Kasumi-1 (cell line): ENCODE results near the gene PRDM12.

Source experiments
- DNase-seq, 2 experiments: peaks; one replicate each; lab custom pipeline; 2025; lab: John Stamatoyannopoulos, UW

PRDM12 gene

DNA sequence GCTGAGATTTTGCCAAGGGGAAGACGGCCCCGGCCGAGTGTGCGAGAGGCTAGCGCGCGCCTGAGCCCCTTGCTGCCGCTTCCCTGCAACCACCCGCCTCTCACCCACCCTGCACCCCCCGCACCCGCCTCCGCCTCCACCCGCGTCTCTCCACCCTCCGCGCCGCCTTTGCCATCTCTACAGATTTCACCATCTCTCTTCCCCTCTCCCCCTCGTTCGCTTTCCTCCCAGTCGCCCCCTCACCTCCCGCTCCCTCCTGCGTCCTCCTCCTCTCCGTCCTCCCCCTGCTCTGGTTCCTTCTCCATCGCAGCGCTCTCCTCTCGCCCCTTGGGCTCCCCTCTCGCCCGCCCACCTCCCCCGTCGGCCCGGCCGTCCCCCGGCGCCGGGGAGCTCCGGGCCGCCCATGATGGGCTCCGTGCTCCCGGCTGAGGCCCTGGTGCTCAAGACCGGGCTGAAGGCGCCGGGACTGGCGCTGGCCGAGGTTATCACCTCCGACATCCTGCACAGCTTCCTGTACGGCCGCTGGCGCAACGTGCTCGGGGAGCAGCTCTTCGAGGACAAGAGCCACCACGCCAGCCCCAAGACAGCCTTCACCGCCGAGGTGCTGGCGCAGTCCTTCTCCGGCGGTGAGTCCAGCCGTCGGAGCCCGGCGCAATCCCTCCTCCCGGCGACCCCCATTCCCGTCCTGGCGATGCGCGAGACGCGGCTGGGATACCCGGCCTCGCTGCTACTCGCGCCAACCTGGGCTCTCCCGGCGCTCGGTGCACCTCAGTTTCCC is at the start of gene PRDM12:
Gene PRDM12 (plus strand): TSS at position 344 of the 778 bp plus-strand sequence. CDS start 60 bp downstream, at position 404.
- DNase-seq, result no peak

GRCh38 chr9:130616451-130616850 is 47.9 kb upstream of the PRDM12 start:
- DNase-seq, result no peak

- DNase-seq, result no peak
These were observed 40.9 kb upstream of the PRDM12 start for GRCh38 chr9:130623466-130623865.

GRCh38 chr9:130624154-130624553 is 40.2 kb upstream of the PRDM12 start:
- no peak for DNase-seq

- DNase-seq, result no peak
These were observed 38.0 kb upstream of the PRDM12 start for GRCh38 chr9:130626249-130626996.

GRCh38 chr9:130627051-130627450 is 37.3 kb upstream of the PRDM12 start:
- DNase-seq, result no peak

DNA sequence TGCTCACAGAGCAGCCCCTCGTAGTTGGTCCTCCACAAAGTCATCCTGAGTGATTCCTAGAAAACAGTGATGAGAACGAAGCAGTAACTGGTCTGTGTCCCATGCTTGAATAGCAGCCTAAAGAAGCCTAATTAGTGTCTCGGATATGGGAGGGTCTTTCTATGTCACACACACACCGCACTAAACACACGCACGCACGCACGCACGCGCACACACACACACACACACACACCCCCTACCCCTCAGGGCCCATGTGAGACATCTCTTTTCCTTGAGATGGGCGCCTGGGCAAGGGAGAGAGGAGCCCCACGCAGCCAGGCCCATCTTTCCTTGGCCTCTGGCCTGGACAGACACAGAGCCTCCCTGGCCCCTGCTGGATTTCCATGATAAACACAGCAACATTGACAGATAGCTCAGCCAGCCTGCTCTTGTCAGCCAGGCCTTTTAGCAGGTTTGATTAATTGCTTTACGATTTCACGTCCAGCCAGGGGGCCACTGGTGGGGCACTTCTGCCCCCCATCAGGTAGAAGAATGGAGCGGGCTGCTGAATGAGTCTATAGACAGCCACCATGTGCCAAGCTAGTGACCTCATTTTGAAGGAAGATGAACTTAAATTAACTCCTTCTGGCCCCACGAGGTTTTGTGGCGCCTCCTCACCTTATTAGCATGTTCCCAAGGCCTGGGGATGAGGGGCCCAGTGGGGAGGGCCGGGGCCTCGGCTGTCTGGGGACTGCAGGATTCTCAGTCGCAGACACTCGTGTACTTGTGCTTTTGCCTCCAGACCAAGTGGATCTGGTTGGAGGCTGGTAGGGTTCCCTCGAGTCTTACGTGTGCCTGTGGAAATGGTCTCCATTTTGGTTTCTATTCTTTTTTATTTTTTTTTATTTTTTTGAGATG is 36.2 kb upstream of the PRDM12 start:
- no peak for DNase-seq

- DNase-seq, result no peak
These were observed 34.8 kb upstream of the PRDM12 start for GRCh38 chr9:130629443-130630070.

GRCh38 chr9:130630071-130630450 is 34.3 kb upstream of the PRDM12 start:
- no peak for DNase-seq

- no peak for DNase-seq
These were observed 33.7 kb upstream of the PRDM12 start for GRCh38 chr9:130630506-130631330.

GRCh38 chr9:130631331-130632080 is 32.9 kb upstream of the PRDM12 start:
- DNase-seq, result no peak

GRCh38 chr9:130632081-130632710 is 32.2 kb upstream of the PRDM12 start:
- DNase-seq, result no peak

GRCh38 chr9:130632841-130633240 is 31.6 kb upstream of the PRDM12 start:
- no peak for DNase-seq

DNA sequence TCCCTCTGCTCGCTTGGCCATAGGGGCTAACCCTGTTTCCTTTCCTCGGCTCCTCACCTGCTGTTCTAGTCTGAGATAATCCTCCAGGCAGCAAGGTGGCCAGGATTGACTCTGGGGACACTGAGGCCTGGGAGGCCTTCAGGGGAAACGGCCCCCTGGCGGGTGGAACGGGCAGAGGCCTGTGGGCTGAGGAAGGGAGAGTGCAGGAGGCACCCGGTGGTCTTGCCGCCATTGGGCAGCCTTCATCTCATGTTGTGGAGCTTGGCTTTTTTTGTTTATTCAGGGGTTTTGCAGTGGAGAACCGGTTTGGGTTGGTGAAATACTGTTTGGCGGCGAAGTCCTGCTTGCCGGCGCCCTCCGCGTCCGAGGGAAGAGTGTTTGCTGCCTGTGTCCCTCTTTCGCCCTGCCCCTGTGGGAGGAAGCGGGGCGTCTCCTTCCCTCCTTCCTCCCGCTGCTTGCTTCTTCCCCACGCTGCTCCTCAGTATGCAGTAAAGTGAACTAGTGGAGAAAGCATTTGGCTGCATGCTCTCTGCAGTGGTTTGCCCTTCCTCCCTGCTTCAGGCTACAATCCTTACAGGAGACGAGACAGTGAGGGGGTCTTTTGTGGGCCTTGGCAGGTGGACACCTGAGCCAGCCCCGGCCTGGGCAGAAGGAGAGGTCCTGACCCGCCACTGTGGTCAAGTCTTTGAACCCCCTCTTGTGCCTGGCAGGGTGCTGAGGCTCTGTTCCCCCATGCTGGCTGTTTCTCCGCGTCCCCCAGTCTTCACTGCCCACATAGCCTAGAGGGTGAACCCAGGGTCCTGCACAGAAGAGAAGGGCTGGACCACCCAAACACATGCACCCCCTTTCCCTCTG is 30.8 kb upstream of the PRDM12 start:
- DNase-seq, result no peak

DNA sequence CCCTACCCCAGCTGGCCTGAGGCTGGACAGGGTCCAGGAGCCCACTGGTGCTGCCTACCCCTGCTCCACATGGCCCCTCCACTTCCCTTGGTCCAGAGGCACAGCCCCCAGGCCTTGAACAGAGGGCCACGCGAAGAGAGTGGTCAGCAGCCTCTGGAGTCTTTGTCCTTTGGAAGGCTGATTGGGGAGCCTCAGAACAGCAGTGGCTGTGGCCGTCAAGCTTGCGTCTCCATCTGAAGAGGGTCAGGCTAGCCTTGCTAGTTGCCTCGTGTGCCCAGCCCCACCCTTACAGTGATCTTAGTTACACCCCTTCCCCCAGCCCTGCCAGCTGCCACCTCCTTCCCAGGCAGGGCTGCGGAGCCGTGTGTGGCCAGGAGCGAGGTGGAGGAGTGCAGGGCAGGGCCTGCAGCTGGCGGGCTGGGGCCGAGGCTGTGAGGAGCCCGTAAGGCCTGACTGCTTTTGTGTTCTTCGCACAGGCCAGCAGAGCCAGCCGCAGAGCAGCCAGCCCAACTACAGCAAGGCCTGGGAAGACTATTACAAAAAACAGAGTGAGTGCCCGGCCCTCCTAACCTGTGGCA is 30.1 kb upstream of the PRDM12 start:
- no peak for DNase-seq

GRCh38 chr9:130634801-130635200 is 29.6 kb upstream of the PRDM12 start:
- DNase-seq, result no peak

DNA sequence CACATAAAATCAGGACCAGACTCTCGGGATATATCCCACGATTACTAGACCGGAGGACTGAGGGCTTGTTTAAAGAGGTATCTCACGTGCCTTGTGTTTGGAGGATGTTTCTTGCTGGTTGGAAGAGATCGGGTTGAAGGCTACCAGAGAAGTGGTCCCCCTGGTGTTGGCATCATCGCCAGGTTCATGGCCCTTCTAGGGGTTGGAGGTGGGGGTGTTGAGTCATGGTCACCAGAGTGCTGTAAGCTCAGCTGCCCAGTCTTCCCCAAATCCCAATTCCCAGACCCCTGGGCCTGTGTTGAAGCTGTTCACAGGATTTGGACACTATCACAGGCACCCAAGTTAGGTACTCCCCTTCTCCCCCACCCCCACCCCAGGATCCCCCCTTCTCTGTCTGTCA is 29.1 kb upstream of the PRDM12 start:
- DNase-seq, result no peak
